WTC11 (cell line): Measurements from ENCODE around the gene PKIG.

Experiments used
- ETV6 ChIP-seq: sonication (generic); formaldehyde crosslinking; IDR thresholded peaks from 2 replicates; pipeline ENCODE4 v1.8.1; 2022; ENCODE audit warnings: mild to moderate bottlenecking, missing genetic modification reagents
- FOXK1 ChIP-seq: sonication (generic); formaldehyde crosslinking; IDR thresholded peaks from 2 replicates; pipeline ENCODE4 v1.8.0; 2022; ENCODE audit warnings: mild to moderate bottlenecking, moderate library complexity, missing genetic modification reagents
- GABPB1 ChIP-seq: sonication (generic); formaldehyde crosslinking; IDR thresholded peaks from 2 replicates; pipeline ENCODE4 v1.8.1; 2023; ENCODE audit warnings: mild to moderate bottlenecking, missing genetic modification reagents
- MXD4 ChIP-seq: fragments of 250-450 bp; sonication (Bioruptor Pico); IDR thresholded peaks from 2 replicates; pipeline ENCODE4 v1.8.0; 2021; ENCODE audit warnings: mild to moderate bottlenecking, moderate library complexity, borderline replicate concordance
- NFYB ChIP-seq: sonication (generic); formaldehyde crosslinking; conservative IDR thresholded peaks from 2 replicates; pipeline ENCODE4 v1.8.0; 2022; ENCODE audit warnings: low read depth, missing genetic modification reagents
- NR2C2 ChIP-seq: sonication (generic); formaldehyde crosslinking; IDR thresholded peaks from 2 replicates; pipeline ENCODE4 v1.8.0; 2022; ENCODE audit warnings: mild to moderate bottlenecking, missing genetic modification reagents
- TP53 ChIP-seq: sonication (generic); formaldehyde crosslinking; IDR thresholded peaks from 2 replicates; pipeline ENCODE4 v1.8.1; 2023; ENCODE audit warnings: mild to moderate bottlenecking, missing genetic modification reagents
- ZNF232 ChIP-seq: sonication (generic); formaldehyde crosslinking; IDR thresholded peaks from 2 replicates; pipeline ENCODE4 v1.8.0; 2022; ENCODE audit warnings: mild to moderate bottlenecking, missing genetic modification reagents
- ZNF423 ChIP-seq: fragments of 250-450 bp; sonication (Bioruptor Pico); IDR thresholded peaks from 2 replicates; pipeline ENCODE4 v2.1.2; 2022; ENCODE audit warnings: mild to moderate bottlenecking, moderate library complexity
- TF ChIP-seq, protein P1 (sequence below): fragments of 200-600 bp; IDR thresholded peaks from 2 replicates; pipeline ENCODE4 v1.8.0; 2022; ENCODE audit warnings: antibody characterized with exemption
- TF ChIP-seq, protein P2 (sequence below): sonication (generic); formaldehyde crosslinking; IDR thresholded peaks from 2 replicates; pipeline ENCODE4 v1.8.1; 2023; ENCODE audit warnings: mild to moderate bottlenecking, missing genetic modification reagents, moderate library complexity
- TF ChIP-seq, protein P3 (sequence below): sonication (generic); formaldehyde crosslinking; IDR thresholded peaks from 2 replicates; pipeline ENCODE4 v1.8.1; 2022; ENCODE audit warnings: mild to moderate bottlenecking, moderate library complexity, missing genetic modification reagents
- TF ChIP-seq, protein P4 (sequence below): sonication (generic); formaldehyde crosslinking; IDR thresholded peaks from 2 replicates; pipeline ENCODE4 v1.8.0; 2022; ENCODE audit warnings: missing genetic modification reagents
- TF ChIP-seq, protein P5 (sequence below): sonication (generic); formaldehyde crosslinking; conservative IDR thresholded peaks from 2 replicates; pipeline ENCODE4 v1.8.1; 2023; ENCODE audit warnings: mild to moderate bottlenecking, low read depth, missing genetic modification reagents, moderate library complexity

DNA sequence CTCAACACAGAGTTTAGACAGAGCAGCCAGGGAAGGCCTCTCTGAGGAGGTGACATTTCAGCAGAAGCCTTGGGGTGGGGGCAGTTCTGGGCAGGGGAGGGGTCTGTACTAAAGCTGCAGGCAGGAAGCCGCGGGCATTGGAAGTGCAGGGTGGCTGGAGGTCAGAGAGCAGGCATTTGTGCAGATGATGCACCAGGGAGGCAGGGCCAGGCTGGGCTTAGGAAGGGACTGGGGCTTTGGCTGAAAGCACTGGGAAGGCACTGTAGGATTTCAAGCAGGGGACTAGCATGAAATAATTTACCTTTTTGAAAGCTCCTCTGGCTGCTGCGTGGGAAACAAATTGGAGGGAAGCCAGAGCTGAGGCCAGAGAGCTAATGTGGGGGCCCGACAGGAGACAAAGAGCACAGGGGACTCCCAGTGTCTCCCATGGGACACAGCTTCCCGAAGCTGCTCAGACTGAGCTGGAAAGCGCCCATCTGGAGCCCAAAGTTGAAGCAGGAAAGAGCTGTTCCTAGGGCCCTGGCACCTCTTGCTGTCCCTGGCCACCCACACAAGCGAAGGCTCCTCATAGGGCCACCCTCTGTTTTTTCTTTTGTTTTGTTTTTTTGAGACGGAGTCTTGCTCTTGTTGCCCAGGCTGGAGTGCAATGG, 49.8 kb downstream of the PKIG start:
- TF ChIP-seq, protein P1, sequence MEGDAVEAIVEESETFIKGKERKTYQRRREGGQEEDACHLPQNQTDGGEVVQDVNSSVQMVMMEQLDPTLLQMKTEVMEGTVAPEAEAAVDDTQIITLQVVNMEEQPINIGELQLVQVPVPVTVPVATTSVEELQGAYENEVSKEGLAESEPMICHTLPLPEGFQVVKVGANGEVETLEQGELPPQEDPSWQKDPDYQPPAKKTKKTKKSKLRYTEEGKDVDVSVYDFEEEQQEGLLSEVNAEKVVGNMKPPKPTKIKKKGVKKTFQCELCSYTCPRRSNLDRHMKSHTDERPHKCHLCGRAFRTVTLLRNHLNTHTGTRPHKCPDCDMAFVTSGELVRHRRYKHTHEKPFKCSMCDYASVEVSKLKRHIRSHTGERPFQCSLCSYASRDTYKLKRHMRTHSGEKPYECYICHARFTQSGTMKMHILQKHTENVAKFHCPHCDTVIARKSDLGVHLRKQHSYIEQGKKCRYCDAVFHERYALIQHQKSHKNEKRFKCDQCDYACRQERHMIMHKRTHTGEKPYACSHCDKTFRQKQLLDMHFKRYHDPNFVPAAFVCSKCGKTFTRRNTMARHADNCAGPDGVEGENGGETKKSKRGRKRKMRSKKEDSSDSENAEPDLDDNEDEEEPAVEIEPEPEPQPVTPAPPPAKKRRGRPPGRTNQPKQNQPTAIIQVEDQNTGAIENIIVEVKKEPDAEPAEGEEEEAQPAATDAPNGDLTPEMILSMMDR = no peak
- TF ChIP-seq MXD4 (no peak), GABPB1 (CRISPR knock-in tag) (no peak), NFYB (CRISPR knock-in tag) (no peak), ZNF232 (CRISPR knock-in tag) (no peak), ZNF423 (CRISPR knock-in tag) (no peak), FOXK1 (CRISPR knock-in tag) (no peak), ETV6 (CRISPR knock-in tag) (no peak), NR2C2 (CRISPR knock-in tag) (no peak), TP53 (CRISPR knock-in tag) (no peak)
- TF ChIP-seq, protein P2, sequence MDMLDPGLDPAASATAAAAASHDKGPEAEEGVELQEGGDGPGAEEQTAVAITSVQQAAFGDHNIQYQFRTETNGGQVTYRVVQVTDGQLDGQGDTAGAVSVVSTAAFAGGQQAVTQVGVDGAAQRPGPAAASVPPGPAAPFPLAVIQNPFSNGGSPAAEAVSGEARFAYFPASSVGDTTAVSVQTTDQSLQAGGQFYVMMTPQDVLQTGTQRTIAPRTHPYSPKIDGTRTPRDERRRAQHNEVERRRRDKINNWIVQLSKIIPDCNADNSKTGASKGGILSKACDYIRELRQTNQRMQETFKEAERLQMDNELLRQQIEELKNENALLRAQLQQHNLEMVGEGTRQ (CRISPR knock-in tag) = no peak
- TF ChIP-seq, protein P3, sequence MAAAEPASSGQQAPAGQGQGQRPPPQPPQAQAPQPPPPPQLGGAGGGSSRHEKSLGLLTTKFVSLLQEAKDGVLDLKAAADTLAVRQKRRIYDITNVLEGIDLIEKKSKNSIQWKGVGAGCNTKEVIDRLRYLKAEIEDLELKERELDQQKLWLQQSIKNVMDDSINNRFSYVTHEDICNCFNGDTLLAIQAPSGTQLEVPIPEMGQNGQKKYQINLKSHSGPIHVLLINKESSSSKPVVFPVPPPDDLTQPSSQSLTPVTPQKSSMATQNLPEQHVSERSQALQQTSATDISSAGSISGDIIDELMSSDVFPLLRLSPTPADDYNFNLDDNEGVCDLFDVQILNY (CRISPR knock-in tag) = no peak
- TF ChIP-seq, protein P4, sequence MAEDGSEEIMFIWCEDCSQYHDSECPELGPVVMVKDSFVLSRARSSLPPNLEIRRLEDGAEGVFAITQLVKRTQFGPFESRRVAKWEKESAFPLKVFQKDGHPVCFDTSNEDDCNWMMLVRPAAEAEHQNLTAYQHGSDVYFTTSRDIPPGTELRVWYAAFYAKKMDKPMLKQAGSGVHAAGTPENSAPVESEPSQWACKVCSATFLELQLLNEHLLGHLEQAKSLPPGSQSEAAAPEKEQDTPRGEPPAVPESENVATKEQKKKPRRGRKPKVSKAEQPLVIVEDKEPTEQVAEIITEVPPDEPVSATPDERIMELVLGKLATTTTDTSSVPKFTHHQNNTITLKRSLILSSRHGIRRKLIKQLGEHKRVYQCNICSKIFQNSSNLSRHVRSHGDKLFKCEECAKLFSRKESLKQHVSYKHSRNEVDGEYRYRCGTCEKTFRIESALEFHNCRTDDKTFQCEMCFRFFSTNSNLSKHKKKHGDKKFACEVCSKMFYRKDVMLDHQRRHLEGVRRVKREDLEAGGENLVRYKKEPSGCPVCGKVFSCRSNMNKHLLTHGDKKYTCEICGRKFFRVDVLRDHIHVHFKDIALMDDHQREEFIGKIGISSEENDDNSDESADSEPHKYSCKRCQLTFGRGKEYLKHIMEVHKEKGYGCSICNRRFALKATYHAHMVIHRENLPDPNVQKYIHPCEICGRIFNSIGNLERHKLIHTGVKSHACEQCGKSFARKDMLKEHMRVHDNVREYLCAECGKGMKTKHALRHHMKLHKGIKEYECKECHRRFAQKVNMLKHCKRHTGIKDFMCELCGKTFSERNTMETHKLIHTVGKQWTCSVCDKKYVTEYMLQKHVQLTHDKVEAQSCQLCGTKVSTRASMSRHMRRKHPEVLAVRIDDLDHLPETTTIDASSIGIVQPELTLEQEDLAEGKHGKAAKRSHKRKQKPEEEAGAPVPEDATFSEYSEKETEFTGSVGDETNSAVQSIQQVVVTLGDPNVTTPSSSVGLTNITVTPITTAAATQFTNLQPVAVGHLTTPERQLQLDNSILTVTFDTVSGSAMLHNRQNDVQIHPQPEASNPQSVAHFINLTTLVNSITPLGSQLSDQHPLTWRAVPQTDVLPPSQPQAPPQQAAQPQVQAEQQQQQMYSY = no peak
- TF ChIP-seq, protein P5, sequence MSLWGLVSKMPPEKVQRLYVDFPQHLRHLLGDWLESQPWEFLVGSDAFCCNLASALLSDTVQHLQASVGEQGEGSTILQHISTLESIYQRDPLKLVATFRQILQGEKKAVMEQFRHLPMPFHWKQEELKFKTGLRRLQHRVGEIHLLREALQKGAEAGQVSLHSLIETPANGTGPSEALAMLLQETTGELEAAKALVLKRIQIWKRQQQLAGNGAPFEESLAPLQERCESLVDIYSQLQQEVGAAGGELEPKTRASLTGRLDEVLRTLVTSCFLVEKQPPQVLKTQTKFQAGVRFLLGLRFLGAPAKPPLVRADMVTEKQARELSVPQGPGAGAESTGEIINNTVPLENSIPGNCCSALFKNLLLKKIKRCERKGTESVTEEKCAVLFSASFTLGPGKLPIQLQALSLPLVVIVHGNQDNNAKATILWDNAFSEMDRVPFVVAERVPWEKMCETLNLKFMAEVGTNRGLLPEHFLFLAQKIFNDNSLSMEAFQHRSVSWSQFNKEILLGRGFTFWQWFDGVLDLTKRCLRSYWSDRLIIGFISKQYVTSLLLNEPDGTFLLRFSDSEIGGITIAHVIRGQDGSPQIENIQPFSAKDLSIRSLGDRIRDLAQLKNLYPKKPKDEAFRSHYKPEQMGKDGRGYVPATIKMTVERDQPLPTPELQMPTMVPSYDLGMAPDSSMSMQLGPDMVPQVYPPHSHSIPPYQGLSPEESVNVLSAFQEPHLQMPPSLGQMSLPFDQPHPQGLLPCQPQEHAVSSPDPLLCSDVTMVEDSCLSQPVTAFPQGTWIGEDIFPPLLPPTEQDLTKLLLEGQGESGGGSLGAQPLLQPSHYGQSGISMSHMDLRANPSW = no peak
